Measurements from ENCODE around the gene ARHGEF28. TPM values are rescaled to one million over a fixed set of nuclear protein-coding genes. Genes with fewer than 3 reads are reported as not detected.

The ARHGEF28 gene
- total and polyA plus RNA-seq, 2 of the 13 experiments (the other 11 are each of a cell fraction or from before 2014, with no cell fraction given), result 17.4 to 34.1 TPM

- TF ChIP-seq ZNF280D (CRISPR knock-in tag; IDR thresholded peaks at IDR 0.05), result no peak
- TF ChIP-seq TEAD3 (CRISPR knock-in tag; optimal IDR thresholded peaks at IDR 0.05; ENCODE audit: borderline replicate concordance), result peak; percentile 19
- no peak for TF ChIP-seq TAF1 (CRISPR knock-in tag; IDR thresholded peaks at IDR 0.05)
- TF ChIP-seq SOX13 (IDR thresholded peaks at IDR 0.05), result no peak
- peak in 1 of 2 experiments; percentile 47; a peak in 1 of 4 replicates for TF ChIP-seq SOX13 (CRISPR knock-in tag; conservative IDR thresholded peaks at IDR 0.05 in 1 of 2, IDR thresholded peaks at IDR 0.05 in 1 of 2)
- peak; percentile 66 for TF ChIP-seq RARA (CRISPR knock-in tag; IDR thresholded peaks at IDR 0.05)
Measured at GRCh38 chr5:73642344-73642743, 16.3 kb downstream of the ARHGEF28 start (continued).

DNA sequence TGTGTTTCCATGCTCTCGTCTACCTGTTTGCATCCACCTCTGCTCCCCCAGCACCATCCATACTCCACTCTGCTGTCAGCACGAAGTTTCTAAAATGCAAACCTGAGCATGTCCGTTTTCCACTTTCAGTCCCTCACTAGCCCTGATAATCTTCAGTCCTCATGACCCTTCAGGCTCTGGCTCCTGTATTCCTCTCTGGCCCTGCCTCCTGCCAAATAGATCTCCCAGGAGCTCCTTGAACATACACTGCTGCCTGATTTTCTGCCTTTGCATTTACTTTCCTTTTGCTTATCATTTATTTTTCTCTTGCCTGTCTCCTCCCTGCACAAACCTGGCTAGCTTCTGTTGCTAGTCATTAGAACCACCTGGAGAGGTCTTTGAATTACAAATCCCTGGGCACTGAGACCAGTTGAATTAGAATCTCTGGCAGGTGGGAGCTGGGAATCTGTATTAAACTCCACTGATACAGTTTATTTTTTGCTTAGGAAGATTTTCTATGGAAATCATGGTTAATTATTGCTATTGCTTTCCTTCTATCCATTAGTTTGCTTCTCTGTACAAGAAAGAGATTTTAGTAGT is 18.5 kb downstream of the ARHGEF28 start:
- ChIA-PET POLR2A (interaction anchor here (0.6 to 1.6 kb wide), 2 partner anchors 12 to 19 kb away, joined by 3 to 4 read pairs; partner anchors contain the start of gene ARHGEF28), CTCF (ENCODE audit: low intra/inter-chr PET ratio, low total read pairs) (no interaction called here)
- Histone ChIP-seq H3K27me3 (ENCODE audit: control insufficient read depth in 1 of 2, insufficient read depth in 2 of 2, low read length in 2 of 2) (no peaks in the 10 kb centered on the region), H2AFZ (ENCODE audit: low read length) (no peak overlapping the region), H3K27ac (ENCODE audit: extremely low read length, insufficient read depth, low read length) (no peak overlapping the region), H3K9me3 (ENCODE audit: low read length) (no peaks in the 10 kb centered on the region), H3K4me1 (ENCODE audit: insufficient read depth, low read length) (peaks cover 31% of the 10 kb centered on the region), H3K36me3 (replicated peaks in 1 of 2; ENCODE audit: control insufficient read depth in 1 of 2, insufficient read depth in 2 of 2, low read length in 2 of 2) (0 out of 5 replicates have a peak, but pooled peaks cover 0 to 3% of the 10 kb centered on the region in 2 experiments), H3K4me2 (ENCODE audit: low read depth, low read length) (no peak overlapping the region), H4K20me1 (ENCODE audit: insufficient read depth, low read length) (no peaks in the 10 kb centered on the region; the same call in 1 of the 2 replicates), H3K79me2 (ENCODE audit: insufficient read depth, low read length) (peaks cover 83% of the 10 kb centered on the region), H3K4me3 (replicated peaks in 1 of 3; ENCODE audit: insufficient read depth in 1 of 3, low read depth in 2 of 3, low read length in 3 of 3) (no peak overlapping the region), H3K9ac (ENCODE audit: insufficient read depth, low read depth, low read length) (no peak overlapping the region)
- FAIRE-seq (no peak), DNase-seq (ENCODE audit: low spot score) (no peak), ATAC-seq (no peak)
- 94% methylated on average over 3 of the region's 3 CpGs for WGBS (ENCODE audit: low lambda C conversion rate)
- in situ Hi-C loops (cut with HindIII; ENCODE audit: extremely low pct_ligation_motif_present, low pct_unique_long_range_greater_than_20kb), result no loop called here
- no TSS peak for BruUV-seq (replicated peaks)
- intact Hi-C loops (cut with micrococcal nuclease; ENCODE audit: unreplicated experiment), result no loop called here
- TF ChIP-seq SIN3A (IDR thresholded peaks at IDR 0.05; ENCODE audit: borderline replicate concordance, low read depth, low read length), result no peak
- TF ChIP-seq, protein P1, sequence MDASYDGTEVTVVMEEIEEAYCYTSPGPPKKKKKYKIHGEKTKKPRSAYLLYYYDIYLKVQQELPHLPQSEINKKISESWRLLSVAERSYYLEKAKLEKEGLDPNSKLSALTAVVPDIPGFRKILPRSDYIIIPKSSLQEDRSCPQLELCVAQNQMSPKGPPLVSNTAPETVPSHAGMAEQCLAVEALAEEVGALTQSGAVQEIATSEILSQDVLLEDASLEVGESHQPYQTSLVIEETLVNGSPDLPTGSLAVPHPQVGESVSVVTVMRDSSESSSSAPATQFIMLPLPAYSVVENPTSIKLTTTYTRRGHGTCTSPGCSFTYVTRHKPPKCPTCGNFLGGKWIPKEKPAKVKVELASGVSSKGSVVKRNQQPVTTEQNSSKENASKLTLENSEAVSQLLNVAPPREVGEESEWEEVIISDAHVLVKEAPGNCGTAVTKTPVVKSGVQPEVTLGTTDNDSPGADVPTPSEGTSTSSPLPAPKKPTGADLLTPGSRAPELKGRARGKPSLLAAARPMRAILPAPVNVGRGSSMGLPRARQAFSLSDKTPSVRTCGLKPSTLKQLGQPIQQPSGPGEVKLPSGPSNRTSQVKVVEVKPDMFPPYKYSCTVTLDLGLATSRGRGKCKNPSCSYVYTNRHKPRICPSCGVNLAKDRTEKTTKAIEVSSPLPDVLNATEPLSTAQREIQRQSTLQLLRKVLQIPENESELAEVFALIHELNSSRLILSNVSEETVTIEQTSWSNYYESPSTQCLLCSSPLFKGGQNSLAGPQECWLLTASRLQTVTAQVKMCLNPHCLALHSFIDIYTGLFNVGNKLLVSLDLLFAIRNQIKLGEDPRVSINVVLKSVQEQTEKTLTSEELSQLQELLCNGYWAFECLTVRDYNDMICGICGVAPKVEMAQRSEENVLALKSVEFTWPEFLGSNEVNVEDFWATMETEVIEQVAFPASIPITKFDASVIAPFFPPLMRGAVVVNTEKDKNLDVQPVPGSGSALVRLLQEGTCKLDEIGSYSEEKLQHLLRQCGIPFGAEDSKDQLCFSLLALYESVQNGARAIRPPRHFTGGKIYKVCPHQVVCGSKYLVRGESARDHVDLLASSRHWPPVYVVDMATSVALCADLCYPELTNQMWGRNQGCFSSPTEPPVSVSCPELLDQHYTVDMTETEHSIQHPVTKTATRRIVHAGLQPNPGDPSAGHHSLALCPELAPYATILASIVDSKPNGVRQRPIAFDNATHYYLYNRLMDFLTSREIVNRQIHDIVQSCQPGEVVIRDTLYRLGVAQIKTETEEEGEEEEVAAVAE (CRISPR knock-in tag; IDR thresholded peaks at IDR 0.05; ENCODE audit: borderline replicate concordance), result no peak
- no peak for TF ChIP-seq ZNF143 (CRISPR knock-in tag; IDR thresholded peaks at IDR 0.05)
- no peak for TF ChIP-seq THRA (CRISPR knock-in tag; IDR thresholded peaks at IDR 0.05; ENCODE audit: borderline replicate concordance)
- no peak for TF ChIP-seq RAD51 (IDR thresholded peaks at IDR 0.05; ENCODE audit: borderline replicate concordance)
- no peak for TF ChIP-seq CENPX (CRISPR knock-in tag; IDR thresholded peaks at IDR 0.05)
- TF ChIP-seq NFE2 (CRISPR knock-in tag; IDR thresholded peaks at IDR 0.05), result no peak
- TF ChIP-seq DPF2 (CRISPR knock-in tag; IDR thresholded peaks at IDR 0.05; ENCODE audit: borderline replicate concordance, low read depth), result no peak
- TF ChIP-seq JUND (CRISPR knock-in tag; IDR thresholded peaks at IDR 0.05), result no peak
